HCT116 (cell line): ENCODE data around the gene NPHP3.

ENCODE experiments used
- EGR1 ChIP-seq: IDR thresholded peaks from 2 replicates; pipeline ENCODE4 v1.6.1; 2012; ENCODE audit warnings: low read depth
- EZH2phosphoT487 ChIP-seq: fragments of 200-600 bp; IDR thresholded peaks from 2 replicates; pipeline ENCODE4 v1.6.1; 2018; ENCODE audit warnings: antibody characterized with exemption, borderline replicate concordance
- POLR2A ChIP-seq: IDR thresholded peaks from 2 replicates; pipeline ENCODE4 v1.7.0; 2011; ENCODE audit warnings: borderline replicate concordance; ENCODE audit not compliant: insufficient read depth, insufficient read length; ENCODE audit errors: extremely low read depth
- SIN3A ChIP-seq: IDR thresholded peaks from 2 replicates; pipeline ENCODE4 v1.6.1; 2012; ENCODE audit warnings: low read depth
- YY1 ChIP-seq: IDR thresholded peaks from 2 replicates; pipeline ENCODE4 v1.6.1; 2011; ENCODE audit warnings: low read length, low read depth, moderate library complexity, mild to moderate bottlenecking; ENCODE audit not compliant: insufficient replicate concordance; ENCODE audit errors: extremely low read depth
- TF ChIP-seq, protein P1 (sequence below), 3 experiments: fragments of 200-600 bp in 1 of 3; sonication (generic) in 1 of 3; IDR thresholded peaks in 2 of 3; conservative IDR thresholded peaks in 1 of 3; 2 replicates each; pipeline ENCODE4 v1.5.1; 2012 to 2017; ENCODE audit warnings: low read depth in 2 of 3, low read length in 2 of 3, antibody characterized with exemption in 1 of 3, borderline replicate concordance in 1 of 3, control low read depth in 1 of 3, mild to moderate bottlenecking in 1 of 3, mixed read lengths in 1 of 3, mixed run types in 1 of 3, moderate library complexity in 1 of 3; ENCODE audit not compliant: insufficient read depth in 1 of 3

DNA sequence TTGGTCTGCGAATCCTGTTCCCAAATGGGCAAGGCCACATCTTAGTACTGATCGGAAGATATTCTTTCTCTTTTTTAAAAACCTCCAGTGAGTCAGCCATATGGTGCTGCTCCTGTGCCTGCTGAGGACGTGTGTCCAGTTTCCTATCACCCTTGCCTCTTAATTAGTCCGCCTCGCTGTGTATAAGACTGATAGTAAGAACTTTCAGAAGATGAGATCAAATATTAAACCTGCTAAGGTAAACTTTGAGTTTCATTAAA lies 61.5 kb downstream of the NPHP3 start:
- TF ChIP-seq SIN3A = no peak
- no peak for TF ChIP-seq YY1
- TF ChIP-seq, protein P1, sequence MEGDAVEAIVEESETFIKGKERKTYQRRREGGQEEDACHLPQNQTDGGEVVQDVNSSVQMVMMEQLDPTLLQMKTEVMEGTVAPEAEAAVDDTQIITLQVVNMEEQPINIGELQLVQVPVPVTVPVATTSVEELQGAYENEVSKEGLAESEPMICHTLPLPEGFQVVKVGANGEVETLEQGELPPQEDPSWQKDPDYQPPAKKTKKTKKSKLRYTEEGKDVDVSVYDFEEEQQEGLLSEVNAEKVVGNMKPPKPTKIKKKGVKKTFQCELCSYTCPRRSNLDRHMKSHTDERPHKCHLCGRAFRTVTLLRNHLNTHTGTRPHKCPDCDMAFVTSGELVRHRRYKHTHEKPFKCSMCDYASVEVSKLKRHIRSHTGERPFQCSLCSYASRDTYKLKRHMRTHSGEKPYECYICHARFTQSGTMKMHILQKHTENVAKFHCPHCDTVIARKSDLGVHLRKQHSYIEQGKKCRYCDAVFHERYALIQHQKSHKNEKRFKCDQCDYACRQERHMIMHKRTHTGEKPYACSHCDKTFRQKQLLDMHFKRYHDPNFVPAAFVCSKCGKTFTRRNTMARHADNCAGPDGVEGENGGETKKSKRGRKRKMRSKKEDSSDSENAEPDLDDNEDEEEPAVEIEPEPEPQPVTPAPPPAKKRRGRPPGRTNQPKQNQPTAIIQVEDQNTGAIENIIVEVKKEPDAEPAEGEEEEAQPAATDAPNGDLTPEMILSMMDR (IDR thresholded peaks at IDR 0.05 in 2 of 3, conservative IDR thresholded peaks at IDR 0.05 in 1 of 3; ENCODE audit: borderline replicate concordance in 1 of 3, insufficient read depth in 1 of 3, low read depth in 2 of 3, low read length in 2 of 3) = no peak
- TF ChIP-seq POLR2A = no peak
- TF ChIP-seq EZH2phosphoT487 = no peak
- no peak for TF ChIP-seq EGR1
